HepG2 (cell line): Measurements from ENCODE around the gene PTGR3.

Source experiments
- CEBPG ChIP-seq: IDR thresholded peaks from 2 replicates; pipeline ENCODE4 v1.6.1; 2016
- NFATC3 ChIP-seq: sonication (generic); formaldehyde crosslinking; IDR thresholded peaks from 2 replicates; pipeline ENCODE4 v1.5.1; 2020; ENCODE audit warnings: mild to moderate bottlenecking, missing genetic modification reagents
- POLR2A ChIP-seq, 2 experiments: IDR thresholded peaks; 2 replicates each; pipeline ENCODE4 v1.6.1; 2011; ENCODE audit warnings: low read depth in 2 of 2, low read length in 2 of 2, mild to moderate bottlenecking in 1 of 2, moderate library complexity in 1 of 2; ENCODE audit not compliant: insufficient read depth in 1 of 2
- POLR2AphosphoS5 ChIP-seq: IDR thresholded peaks from 2 replicates; pipeline ENCODE4 v1.6.1; 2012; ENCODE audit warnings: low read depth, low read length
- RXRA ChIP-seq: sonication (generic); formaldehyde crosslinking; IDR thresholded peaks from 2 replicates; pipeline ENCODE4 v1.5.1; 2020; ENCODE audit warnings: missing genetic modification reagents
- TAF1 ChIP-seq: sonication (generic); formaldehyde crosslinking; IDR thresholded peaks from 2 replicates; pipeline ENCODE4 v1.4.0; 2020; ENCODE audit warnings: missing genetic modification reagents
- ZNF441 ChIP-seq: sonication (generic); formaldehyde crosslinking; IDR thresholded peaks from 2 replicates; pipeline ENCODE4 v1.7.0; 2021; ENCODE audit warnings: missing genetic modification reagents, borderline replicate concordance
- TF ChIP-seq, protein P1 (sequence below): sonication (generic); formaldehyde crosslinking; conservative IDR thresholded peaks from 2 replicates; pipeline ENCODE4 v1.8.0; 2022; ENCODE audit warnings: low read depth, missing genetic modification reagents

GRCh38 chr18:75247611-75248421 lies 38.9 kb upstream of the PTGR3 start:
- TF ChIP-seq POLR2AphosphoS5 (no peak), TAF1 (no peak), CEBPG (CRISPR knock-in tag) (no peak), ZNF441 (CRISPR knock-in tag) (no peak), RXRA (CRISPR knock-in tag) (no peak), NFATC3 (CRISPR knock-in tag) (no peak), POLR2A (IDR thresholded peaks at IDR 0.05; ENCODE audit: insufficient read depth in 1 of 2, low read depth in 2 of 2, low read length in 2 of 2) (no peak)
- TF ChIP-seq, protein P1, sequence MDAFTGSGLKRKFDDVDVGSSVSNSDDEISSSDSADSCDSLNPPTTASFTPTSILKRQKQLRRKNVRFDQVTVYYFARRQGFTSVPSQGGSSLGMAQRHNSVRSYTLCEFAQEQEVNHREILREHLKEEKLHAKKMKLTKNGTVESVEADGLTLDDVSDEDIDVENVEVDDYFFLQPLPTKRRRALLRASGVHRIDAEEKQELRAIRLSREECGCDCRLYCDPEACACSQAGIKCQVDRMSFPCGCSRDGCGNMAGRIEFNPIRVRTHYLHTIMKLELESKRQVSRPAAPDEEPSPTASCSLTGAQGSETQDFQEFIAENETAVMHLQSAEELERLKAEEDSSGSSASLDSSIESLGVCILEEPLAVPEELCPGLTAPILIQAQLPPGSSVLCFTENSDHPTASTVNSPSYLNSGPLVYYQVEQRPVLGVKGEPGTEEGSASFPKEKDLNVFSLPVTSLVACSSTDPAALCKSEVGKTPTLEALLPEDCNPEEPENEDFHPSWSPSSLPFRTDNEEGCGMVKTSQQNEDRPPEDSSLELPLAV (CRISPR knock-in tag), result no peak
